ENCODE data around the gene IQGAP2.

Gene IQGAP2

DNA sequence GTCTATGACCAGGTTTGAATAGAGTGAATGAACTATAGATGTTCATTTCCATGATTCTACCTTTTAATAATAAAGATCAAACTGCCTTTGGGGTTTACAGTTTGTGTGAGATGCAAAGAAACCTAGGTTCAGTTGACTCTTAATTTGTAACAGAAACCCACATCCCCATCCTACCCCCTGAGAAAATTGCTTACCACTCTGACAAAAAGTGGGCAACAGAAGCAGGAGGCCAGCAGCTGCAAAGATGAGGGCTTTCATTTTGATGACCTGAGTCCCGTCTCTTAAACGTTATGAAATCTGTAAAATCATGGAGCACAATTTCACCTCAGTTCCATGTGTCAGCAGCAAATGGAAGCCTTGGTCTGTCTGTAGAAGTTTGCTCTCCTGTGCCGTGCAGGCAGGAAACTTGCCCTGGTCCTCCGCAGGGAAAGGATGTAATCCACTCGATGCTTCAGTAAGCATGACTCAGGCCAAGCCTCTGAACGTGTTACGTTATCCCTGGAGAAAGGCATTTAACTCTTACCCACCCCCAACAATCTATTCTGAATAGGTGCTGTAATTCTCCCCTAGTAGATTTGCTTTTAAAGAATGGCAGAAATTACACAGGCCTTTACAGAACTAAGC lies 220.0 kb downstream of the IQGAP2 start, which contains the start of gene F2RL2:
TSS of gene F2RL2 (minus strand) at position 431 of the 624 bp plus-strand sequence. CDS start at position 258, 173 bp downstream.
- DNase-seq = no peak

DNA sequence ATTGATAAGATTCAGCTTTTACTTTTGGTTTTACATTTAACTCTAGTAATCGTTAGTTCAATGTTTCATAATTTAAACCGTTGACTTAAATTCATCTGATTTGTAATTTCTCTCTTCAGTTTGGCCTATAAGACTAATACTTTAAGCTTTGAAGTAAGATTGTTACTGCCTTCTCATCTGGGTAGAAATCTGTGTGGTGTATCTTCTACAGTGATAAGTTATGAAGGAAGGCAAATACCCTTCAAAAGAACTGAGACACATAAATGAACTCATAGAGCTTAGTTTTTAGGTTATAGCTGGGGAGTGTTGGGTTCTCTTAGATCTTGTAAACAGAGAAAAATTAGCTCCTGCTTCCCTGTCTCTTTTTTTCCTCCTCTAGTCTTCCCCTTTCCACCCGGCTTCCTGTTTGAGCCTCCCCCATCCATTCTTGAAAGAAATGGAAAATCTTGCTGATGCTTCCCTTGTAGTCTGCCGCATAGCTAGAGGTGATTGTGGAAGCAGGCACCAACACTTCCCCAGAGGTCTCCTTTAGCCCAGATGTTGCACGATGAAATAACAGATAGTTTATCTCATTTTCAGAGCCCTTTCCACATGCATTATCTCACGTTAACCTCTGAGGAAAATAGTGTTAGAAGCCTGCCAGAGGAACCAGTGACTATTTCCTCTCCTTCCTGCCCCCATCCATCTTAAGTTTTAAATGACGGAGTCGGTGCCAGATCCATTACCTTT lies 222.2 kb downstream of the IQGAP2 start:
- DNase-seq = no peak

DNA sequence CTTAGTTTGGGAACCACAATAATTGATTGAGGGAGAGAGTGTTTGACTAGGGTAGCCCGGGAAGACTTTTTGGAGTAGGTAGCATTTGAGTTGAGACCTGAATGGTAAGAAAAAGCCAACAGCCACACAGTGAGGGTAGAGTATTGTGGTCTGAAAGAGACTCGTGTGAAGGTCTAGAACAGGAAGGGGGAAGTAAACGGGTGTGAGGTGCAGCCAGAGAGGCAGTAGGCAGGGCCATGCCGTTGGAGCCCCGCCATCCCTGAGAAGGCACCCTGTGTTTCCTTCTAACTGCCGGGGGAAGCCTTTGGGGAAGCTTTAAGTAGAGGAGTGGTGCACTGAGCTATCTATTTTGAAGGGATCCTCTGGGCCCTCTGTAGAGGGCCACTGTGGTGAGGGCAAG lies 223.7 kb downstream of the IQGAP2 start:
- no peak for DNase-seq

DNA sequence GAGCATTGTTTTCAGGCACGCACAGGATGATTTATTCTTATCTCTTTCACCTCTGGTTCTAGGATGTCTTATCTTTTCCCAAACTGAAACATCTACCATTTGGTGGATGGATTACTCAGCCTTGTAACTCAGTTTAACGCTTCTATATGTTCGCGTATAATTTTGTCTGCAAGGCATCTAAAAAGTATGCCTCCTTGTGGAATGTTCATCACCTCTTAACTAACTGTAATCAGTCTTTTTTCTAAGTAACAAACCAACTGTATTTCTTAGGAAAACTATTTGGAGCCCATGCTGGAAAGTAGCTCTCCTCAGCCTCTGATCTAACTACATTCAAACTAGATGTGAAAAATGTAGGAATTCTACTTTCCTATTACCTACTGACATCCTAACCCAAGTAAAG lies 231.6 kb downstream of the IQGAP2 start:
- DNase-seq = no peak

DNA sequence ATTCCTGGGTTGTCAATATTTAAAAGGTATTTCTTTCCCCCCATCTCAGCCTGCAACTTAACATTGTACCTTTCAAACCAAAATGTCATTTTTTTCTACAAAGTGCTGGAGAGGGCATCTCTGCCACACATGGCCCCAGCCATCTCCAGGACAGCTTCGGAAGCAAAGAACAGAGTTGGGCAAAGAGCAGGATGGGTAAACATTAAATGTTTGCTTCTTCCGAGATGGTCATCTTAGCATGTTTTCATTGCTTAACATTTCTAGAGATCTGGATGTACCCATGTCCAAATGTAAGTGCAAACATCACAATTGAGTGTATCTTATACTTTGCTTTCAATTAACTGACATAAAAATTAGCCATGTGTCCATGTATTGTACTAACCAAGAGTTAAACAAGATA lies 234.4 kb downstream of the IQGAP2 start:
- DNase-seq = no peak

DNA sequence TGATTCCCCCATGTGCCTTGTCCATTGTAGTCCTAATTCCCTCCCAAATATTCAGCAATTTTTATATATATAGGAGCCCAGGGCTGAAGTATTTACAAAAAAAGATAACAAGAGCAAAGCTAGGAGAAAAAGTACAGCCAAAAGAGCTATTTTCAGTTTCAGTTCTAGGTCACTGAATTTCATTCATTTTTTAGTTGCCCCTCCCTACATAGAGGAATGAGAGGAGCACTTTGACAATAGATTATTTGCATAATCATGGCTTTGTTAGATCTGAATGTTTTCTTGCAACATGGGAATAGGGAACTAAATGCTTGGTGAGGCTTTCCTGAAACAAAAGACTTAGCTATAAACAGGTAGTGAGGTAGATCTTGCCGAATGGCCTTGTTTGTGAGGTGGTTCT lies 235.4 kb downstream of the IQGAP2 start:
- DNase-seq = no peak

DNA sequence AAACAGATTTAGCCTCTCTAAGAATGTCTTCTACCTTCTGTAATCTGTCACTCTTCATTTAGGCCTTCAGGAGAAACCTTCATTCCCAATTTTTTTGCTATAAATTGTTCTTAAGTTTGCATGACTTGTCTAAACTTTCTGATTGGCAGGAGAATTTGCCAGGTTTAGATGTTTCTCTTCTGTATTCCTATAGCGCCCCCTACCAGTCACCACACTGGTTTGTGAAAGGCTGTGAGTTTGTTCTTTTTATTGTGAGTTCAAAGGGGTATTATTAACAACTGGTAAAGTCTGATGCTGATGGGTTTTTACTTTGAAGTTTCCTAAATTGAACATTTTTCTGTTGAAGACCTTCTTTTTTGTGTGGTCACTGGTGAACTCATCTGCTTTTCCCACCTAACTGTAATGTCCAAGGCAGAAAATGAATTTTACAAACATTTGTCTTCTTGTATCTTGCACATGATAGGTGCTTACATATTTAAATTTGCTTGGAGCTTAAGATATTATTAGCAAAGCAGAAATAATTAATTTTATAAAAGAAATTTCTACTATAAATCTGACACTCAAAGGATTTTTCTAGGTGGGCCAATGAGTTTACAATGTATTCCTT lies 238.5 kb downstream of the IQGAP2 start:
- DNase-seq = peak; percentile 76

DNA sequence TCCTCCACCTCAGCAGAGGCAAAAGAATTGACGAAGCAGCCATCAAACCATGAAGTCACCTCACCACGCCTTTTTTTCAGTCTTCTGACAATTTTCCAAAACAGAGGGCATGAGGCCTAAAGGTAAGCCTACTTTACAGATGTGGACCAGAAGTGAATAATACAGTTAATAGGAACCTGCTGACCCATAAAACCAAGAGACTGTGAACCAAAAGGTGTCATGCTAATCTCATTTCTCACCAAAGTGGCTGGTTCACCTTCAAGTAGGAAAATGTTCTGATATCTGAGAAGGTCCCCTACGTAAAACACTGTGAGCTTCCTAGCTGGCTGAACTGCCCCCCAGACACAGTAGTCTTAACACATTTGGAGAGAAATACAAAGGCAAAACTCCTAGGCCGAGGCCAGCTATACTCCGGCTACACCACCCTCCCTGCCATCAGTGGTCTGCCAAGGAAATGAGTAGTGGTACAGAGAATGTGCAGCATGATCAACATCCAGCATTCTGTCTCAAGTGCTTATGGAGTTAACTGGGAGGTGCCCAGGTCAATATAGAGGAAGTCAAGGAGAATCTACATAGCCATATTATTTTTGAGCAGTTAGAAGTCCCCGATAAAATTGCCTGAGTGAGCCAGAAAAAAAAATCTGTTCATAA lies 239.4 kb downstream of the IQGAP2 start:
- no peak for DNase-seq

DNA sequence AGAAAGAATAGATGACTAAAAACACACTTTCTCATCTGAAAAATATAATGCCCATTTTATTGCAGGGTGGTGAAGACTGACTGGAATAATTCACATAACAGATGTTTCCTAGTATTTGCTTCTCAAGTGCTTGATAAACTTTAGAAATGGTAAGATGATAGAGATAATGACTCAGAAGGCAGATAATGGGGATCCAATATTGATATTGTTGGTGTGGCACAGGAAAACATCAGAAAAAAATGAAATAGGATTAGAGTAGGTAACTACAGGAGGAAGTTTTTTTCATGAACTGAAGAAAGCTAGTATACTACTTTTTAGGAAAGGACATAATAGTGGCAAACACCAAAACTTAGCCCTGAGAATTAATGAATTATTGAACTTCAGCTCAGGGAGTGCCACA lies 240.3 kb downstream of the IQGAP2 start:
- DNase-seq = no peak

DNA sequence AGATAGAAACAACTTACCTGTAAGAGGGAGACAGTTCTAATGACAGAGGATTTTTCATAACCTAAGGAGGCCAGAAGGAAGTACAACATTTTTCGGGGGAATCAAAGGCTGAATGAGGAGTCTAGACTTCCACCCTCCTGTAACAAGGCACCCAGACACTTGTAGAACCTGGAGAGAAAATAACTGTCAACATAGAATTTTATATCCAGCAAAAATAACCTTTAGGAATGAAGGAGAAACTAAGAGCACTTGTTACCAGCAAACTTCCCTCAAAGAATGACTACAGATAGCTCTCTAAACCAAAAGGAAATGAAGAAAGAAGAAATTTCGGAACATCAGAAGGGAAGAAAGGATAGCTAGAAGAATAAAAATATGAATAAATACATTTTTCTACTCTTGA lies 246.1 kb downstream of the IQGAP2 start:
- no peak for DNase-seq

DNA sequence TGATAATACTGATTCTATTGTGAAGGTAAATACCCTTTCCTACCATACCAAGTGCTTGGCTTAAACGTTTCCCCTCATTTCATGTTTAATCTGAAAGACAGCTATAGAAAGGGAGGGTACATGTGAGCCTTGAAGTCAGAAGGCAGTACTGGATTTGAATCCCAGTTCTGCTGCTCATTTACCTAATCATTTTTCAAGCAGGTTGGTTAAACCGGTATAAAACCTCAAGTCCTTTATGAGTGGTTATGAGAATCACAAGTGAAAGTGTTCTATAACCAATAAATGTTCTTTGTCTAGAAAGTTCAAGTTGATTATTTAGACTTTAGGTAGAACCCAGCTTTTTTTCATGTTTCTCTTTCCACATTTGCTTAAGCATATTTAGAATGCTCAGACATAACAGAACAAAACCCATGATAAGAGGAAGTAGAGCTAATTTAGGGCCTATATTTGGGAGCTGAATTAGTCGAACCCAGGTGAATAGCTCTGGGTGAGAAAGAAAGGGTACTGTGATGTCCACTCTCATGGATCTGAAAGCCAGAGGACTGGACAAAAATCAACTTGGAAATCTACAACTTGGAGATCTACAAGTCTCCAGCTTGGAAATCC lies 249.8 kb downstream of the IQGAP2 start:
- DNase-seq = peak; percentile 37

DNA sequence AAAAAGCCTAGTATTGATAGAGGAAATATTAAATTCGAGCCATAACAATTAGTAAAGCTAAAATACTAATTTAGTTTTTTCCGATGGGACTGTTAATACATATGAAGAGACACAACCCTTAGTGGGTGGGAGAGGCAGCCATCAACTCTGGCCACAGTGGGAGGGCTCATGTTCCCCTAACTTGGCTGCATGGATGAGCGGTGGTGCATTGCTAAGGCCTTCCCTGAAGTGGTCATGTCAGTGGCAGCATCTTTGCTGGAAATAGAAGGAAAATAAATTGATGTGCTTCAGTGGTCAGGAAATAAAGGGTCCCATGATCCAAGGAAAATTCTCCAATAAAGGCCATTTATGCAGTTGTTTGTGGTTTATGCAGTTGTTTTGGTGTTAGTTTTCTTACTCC lies 254.0 kb downstream of the IQGAP2 start:
- DNase-seq = no peak

DNA sequence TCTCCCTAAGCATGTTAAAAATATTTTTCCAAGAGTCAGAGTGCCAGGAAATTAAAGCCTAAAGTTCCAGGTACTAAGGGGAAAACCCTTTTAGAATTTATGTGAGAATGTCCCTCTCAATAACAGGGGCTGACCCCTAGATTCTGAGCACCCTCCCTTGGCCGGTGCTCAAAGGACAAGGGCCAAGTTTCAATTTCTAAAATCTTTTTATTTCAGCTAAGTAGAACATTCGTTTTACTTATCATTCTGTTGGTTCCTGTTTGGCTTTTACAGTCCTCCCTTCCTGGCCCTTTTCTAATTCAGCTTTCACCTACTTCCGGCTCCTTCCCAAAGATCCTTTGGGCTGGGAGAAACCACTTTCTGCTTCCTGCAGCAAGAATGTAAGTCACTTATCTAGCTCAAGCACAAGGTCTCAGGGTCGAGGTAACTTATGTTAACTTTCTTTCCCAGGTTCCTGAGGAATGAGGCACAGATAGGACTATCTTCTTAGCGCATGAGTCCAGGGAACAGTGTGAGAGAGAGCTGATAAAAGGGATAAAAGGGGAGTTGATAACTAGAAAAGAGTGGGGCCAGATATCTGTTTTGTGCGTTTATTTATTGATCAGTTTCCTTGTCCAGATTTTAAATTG lies 254.7 kb downstream of the IQGAP2 start:
- no peak for DNase-seq

DNA sequence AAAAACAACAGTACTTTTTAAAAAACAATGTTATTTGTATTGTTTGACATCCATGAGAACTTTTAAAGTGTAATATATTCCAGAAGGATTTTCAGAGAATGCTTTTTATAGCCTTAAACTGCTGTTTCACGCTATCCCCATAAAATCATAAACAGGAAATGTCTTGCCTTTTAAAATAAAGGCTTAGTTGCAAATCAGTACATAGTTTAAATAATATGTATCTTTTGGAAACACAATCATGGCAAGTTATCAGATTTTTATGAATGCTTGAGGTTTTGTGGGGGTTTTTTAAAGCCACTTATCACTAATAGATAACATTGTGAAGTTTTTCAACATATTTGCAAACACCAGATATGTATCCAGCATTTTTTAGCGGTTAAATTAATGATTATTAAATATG lies 257.3 kb downstream of the IQGAP2 start:
- no peak for DNase-seq

DNA sequence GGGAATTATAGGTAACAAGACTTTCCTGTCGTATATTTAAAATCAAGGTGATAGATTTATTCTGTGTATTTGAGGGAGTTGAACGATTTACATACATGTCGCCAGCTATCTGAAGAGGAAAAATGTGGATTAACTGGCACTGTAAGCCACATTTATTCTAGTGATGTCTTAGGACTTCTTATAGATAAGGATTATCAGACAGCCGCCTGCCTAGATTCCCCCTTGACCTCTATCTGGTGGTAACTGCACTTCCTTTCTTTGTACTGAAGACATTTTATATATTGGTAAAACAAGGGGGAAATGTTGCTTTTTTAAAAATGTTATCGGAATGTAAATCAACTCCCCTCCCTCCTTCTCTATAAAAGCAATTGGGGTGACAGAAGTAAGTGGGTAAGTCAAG lies 259.4 kb downstream of the IQGAP2 start:
- no peak for DNase-seq

DNA sequence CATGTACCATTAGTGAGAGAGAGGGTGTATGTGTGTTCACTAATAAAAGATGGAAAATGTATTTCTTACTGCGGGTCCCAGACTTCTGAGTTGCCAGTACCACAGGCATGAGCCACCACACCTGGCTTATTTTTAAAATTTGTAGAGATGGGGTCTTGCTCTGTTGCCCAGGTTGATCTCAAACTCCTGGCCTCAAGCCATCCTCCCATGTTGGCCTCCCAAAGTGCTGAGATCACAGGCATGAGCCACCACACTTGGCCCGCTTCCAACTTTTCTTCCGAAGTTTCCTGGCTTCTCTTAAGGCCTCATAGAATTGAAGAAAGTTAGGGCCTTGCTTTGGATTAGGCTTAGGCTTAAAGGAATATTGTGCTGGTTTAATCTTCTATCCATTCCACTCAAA lies 260.5 kb downstream of the IQGAP2 start:
- DNase-seq = no peak

DNA sequence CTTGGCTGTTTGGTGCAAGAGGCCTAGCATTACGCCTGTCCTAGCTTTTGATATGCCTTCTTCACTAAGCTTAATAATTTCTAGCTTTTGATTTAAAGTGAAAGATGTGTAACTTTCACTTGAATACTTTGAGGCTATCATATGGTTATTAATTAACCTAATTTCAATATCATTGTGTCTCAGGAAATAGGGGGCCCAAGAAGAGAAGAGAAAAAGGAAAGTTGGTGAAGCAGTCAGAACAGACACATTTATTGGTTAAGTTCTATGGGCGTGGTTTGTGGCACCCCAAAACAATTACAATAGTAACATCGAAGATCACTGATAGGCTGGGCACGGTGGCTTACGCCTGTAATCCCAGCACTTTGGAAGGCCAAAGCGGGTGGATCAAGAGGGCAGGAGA lies 261.0 kb downstream of the IQGAP2 start:
- no peak for DNase-seq

DNA sequence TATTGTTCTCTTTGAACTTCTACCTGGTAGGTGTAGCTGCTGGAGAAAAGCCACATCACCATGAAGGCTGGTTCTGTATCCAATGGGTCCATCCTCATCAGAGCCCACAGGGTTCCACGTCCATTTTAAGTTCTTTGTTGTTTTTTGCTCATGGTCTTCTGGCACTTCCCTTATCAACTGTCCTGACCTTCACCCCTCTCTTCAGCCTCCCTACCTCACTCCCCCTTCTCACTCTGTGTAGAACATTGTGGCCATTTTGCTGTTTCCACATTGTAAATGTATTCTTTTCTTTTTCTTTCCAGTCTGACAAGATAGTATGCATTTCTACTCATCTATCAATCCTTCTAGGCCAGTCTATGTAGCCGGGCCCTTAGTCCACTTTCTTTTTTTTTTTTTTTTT lies 264.4 kb downstream of the IQGAP2 start:
- DNase-seq = no peak

DNA sequence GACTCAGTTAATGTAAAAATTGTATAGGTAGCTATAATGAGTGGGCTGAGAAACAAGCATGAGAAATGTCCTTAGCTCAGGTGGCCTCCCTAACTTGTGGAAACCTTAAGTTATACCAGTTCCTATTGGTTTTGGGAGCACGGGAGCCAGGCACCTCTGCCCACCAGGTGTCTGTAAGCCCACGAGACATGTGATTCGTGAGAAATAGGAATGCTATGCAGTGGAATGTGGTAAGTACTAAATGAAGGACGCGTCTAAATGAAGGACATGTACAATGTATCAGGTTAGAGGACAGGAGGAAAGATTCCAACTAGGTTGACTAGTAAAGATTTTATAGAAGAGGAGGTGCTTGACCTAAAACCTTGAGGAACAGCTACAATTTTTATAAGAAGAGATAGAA lies 266.2 kb downstream of the IQGAP2 start:
- no peak for DNase-seq

DNA sequence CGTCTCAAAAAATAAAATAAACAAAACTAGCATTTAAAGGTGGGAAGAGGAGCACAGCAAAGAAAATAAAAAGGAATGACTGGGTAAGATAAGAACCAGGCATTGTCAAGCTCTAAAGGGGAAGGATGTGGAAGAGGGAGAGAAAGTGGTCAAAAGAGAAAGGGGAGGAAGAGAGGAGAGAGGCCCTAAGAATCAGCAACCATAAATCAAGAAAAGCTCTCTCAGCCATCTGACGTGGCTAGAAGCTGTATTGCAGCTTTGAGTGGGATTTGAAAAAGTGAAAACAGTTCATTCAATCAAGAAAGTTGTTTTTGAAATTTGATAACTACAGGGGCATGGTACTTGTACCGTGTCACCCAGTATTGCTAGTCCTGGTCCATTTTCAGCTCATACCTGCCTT lies 267.4 kb downstream of the IQGAP2 start:
- DNase-seq = no peak

DNA sequence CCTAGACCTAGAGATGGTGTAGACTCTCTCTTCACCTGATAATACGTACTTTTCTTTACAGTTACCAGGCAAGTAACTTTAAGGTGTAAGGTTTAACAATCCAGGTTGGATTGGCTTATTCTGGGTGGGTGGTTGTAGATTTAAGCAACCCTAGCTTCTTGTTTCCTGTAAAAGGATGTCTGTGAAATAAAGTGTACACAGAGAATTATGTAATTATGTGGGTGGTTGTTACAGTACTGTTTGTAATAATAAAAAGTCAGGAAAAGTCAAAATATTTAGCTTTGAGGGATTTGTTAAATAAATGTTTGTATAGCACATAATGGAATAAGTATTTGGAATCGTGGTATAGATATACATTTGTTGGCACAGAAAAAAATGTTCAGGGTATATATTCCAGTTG lies 269.2 kb downstream of the IQGAP2 start:
- DNase-seq = no peak

DNA sequence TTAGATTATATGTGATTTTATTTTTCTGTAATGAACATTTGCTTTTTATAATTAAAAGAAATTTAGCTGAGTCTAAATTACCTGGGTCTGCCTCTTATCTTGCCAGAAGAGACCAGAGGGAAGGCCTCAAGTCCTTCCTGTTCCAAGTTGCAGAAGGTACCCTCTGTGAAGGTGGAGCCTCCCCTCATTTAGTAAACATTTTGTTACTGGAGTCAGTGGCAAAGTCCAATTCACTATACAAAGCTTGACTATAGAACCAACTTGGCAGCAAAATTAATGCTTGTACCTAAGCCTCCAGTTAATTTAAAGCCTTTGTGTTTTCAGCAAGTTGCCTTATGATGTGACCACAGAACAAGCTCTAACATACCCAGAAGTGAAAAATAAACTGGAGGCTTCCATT lies 270.0 kb downstream of the IQGAP2 start:
- no peak for DNase-seq

Measured in activated CD4-positive, alpha-beta T cell treated with anti-CD3 and anti-CD28 coated beads, Interleukin-10, Interleukin-2, amounts not matched to agents 100 ng/mL and 50 ng/mL, durations not matched to agents 16 hours and 8 hours (primary cell).